H1 (cell line): ENCODE results near the gene AHSP. TPM values are rescaled to one million over a fixed set of nuclear protein-coding genes. Genes with fewer than 3 reads are reported as not detected.

Experiments used
- CTCF ChIA-PET: fragments of 300-600 bp; sonication (Branson Sonifier 250); formaldehyde crosslinking; loops from one replicate; lab custom pipeline; 2021; ENCODE audit not compliant: partially characterized antibody; lab: Charles Lee
- POLR2A ChIA-PET: fragments of 300-600 bp; sonication (Branson Sonifier 250); formaldehyde crosslinking; loops from one replicate; lab custom pipeline; 2021; ENCODE audit warnings: inconsistent platforms; ENCODE audit not compliant: partially characterized antibody; lab: Charles Lee
- DNase-seq, 2 experiments: peaks; one replicate each; pipeline versions ENCODE4 v3.0.0 to v3.0.0-alpha.2; 2010 to 2022; ENCODE audit warnings: low spot score in 2 of 2, low read depth in 1 of 2, mixed read lengths in 1 of 2
- FAIRE-seq: peaks from 2 replicates; lab custom pipeline; 2011; peaks lifted over from hg19 to GRCh38; lab: Jason Lieb, UNC
- H2AFZ ChIP-seq: 2 replicates; pipeline ENCODE4 v1.8.1; 2012; ENCODE audit warnings: low read length, inconsistent platforms
- H2AK5ac ChIP-seq: 2 replicates; pipeline ENCODE4 v1.6.1; 2013; ENCODE audit warnings: low read depth, low read length
- H2BK120ac ChIP-seq: replicated peaks from 2 replicates; pipeline ENCODE3; 2013; ENCODE audit warnings: low read depth, low read length, inconsistent platforms
- H2BK12ac ChIP-seq: 2 replicates; pipeline ENCODE4 v1.6.1; 2013; ENCODE audit warnings: low read depth, low read length
- H2BK15ac ChIP-seq: 2 replicates; pipeline ENCODE4 v1.6.1; 2013; ENCODE audit warnings: low read length
- H2BK20ac ChIP-seq: 2 replicates; pipeline ENCODE4 v1.6.1; 2013; ENCODE audit warnings: low read length
- H2BK5ac ChIP-seq: 2 replicates; pipeline ENCODE4 v1.6.1; 2013; ENCODE audit warnings: low read depth, low read length
- H3K14ac ChIP-seq: 2 replicates; pipeline ENCODE4 v1.6.1; 2013; ENCODE audit warnings: inconsistent platforms; ENCODE audit not compliant: insufficient read length
- H3K18ac ChIP-seq: 2 replicates; pipeline ENCODE4 v1.6.1; 2013; ENCODE audit warnings: low read length; ENCODE audit errors: extremely low read depth
- H3K23ac ChIP-seq: 2 replicates; pipeline ENCODE4 v1.6.1; 2013; ENCODE audit warnings: inconsistent platforms; ENCODE audit not compliant: insufficient read length
- H3K23me2 ChIP-seq: 2 replicates; pipeline ENCODE4 v1.6.1; 2013; ENCODE audit warnings: low read depth, low read length
- H3K27ac ChIP-seq: 2 replicates; pipeline ENCODE4 v1.6.1; 2011; ENCODE audit warnings: low read depth, low read length, inconsistent platforms
- H3K27me3 ChIP-seq, 4 experiments: replicated peaks in 1 of 4; 1 replicate in 1 of 4; 2 replicates in 3 of 4; pipeline versions ENCODE4 v1.6.1 to v1.8.1; 2011 to 2013; ENCODE audit warnings: low read length in 3 of 4, mild to moderate bottlenecking in 3 of 4, inconsistent platforms in 2 of 4, mixed read lengths in 2 of 4, moderate library complexity in 1 of 4; ENCODE audit not compliant: control insufficient read depth in 3 of 4, insufficient read depth in 3 of 4; ENCODE audit errors: extremely low read depth in 1 of 4
- H3K36me3 ChIP-seq, 4 experiments: 2 replicates each; pipeline versions ENCODE4 v1.6.1 to v1.8.1; 2011 to 2013; ENCODE audit warnings: mild to moderate bottlenecking in 4 of 4, low read length in 3 of 4, moderate library complexity in 2 of 4, control low read depth in 1 of 4, inconsistent platforms in 1 of 4; ENCODE audit not compliant: insufficient read depth in 4 of 4, control insufficient read depth in 2 of 4
- H3K4ac ChIP-seq: replicated peaks from 2 replicates; pipeline ENCODE3; 2013; ENCODE audit warnings: low read length, low read depth, mixed read lengths, inconsistent platforms; ENCODE audit not compliant: insufficient read length
- H3K4me1 ChIP-seq, 4 experiments: replicated peaks in 1 of 4; 1 replicate in 1 of 4; 2 replicates in 3 of 4; pipeline versions ENCODE4 v1.6.1 to v1.8.1; 2011 to 2013; ENCODE audit warnings: low read length in 3 of 4, inconsistent platforms in 2 of 4, mixed read lengths in 1 of 4; ENCODE audit not compliant: insufficient read depth in 4 of 4, control insufficient read depth in 3 of 4
- H3K4me2 ChIP-seq, 2 experiments: 2 replicates each; pipeline versions ENCODE4 v1.6.1 to v1.8.1; 2011 to 2013; ENCODE audit warnings: low read depth in 2 of 2, low read length in 2 of 2, control low read depth in 1 of 2, inconsistent platforms in 1 of 2, mild to moderate bottlenecking in 1 of 2; ENCODE audit not compliant: insufficient read depth in 1 of 2
- H3K4me3 ChIP-seq, 4 experiments: fragments of 200-600, 300-600 bp in 1 of 4; sonication (generic), shearing (Covaris generic), sonication (Bioruptor Twin) in 1 of 4; 2 replicates each; pipeline versions ENCODE4 v1.5.1 to v1.8.1; 2011 to 2016; ENCODE audit warnings: low read length in 4 of 4, low read depth in 3 of 4, control low read depth in 2 of 4, inconsistent platforms in 2 of 4, mild to moderate bottlenecking in 2 of 4, mixed read lengths in 1 of 4, moderate library complexity in 1 of 4; ENCODE audit not compliant: insufficient read depth in 2 of 4; ENCODE audit errors: extremely low read depth in 1 of 4
- H3K56ac ChIP-seq: replicated peaks from 2 replicates; pipeline ENCODE3; 2013; ENCODE audit warnings: low read depth, mild to moderate bottlenecking, mixed read lengths, low read length, inconsistent platforms; ENCODE audit not compliant: insufficient read length
- H3K79me1 ChIP-seq: 2 replicates; pipeline ENCODE4 v1.6.1; 2013; ENCODE audit warnings: low read depth, low read length, control low read depth
- H3K79me2 ChIP-seq, 2 experiments: 2 replicates each; pipeline versions ENCODE4 v1.6.1 to v1.8.1; 2012 to 2013; ENCODE audit warnings: low read length in 2 of 2, mild to moderate bottlenecking in 2 of 2, inconsistent platforms in 1 of 2; ENCODE audit not compliant: insufficient read depth in 2 of 2, control insufficient read depth in 1 of 2
- H3K9ac ChIP-seq, 4 experiments: replicated peaks in 1 of 4; 1 replicate in 1 of 4; 2 replicates in 3 of 4; pipeline versions ENCODE4 v1.6.1 to v1.8.1; 2011 to 2013; ENCODE audit warnings: low read depth in 3 of 4, low read length in 3 of 4, control low read depth in 2 of 4, mild to moderate bottlenecking in 2 of 4, moderate library complexity in 2 of 4, inconsistent platforms in 1 of 4; ENCODE audit errors: extremely low read depth in 1 of 4
- H3K9me3 ChIP-seq, 2 experiments: 2 replicates each; pipeline versions ENCODE4 v1.6.1 to v1.8.1; 2012 to 2013; ENCODE audit warnings: mild to moderate bottlenecking in 2 of 2, moderate library complexity in 2 of 2, control low read depth in 1 of 2, inconsistent platforms in 1 of 2, low read depth in 1 of 2, low read length in 1 of 2, mixed read lengths in 1 of 2; ENCODE audit not compliant: insufficient read depth in 2 of 2
- H4K20me1 ChIP-seq, 2 experiments: replicated peaks in 1 of 2; 2 replicates each; pipeline versions ENCODE3 to v1.8.1; 2011 to 2013; ENCODE audit warnings: inconsistent platforms in 2 of 2, low read length in 2 of 2, mild to moderate bottlenecking in 1 of 2; ENCODE audit not compliant: insufficient read depth in 2 of 2, control insufficient read depth in 1 of 2
- H4K5ac ChIP-seq: 2 replicates; pipeline ENCODE4 v1.6.1; 2013; ENCODE audit warnings: low read length, low read depth, mixed read lengths, inconsistent platforms; ENCODE audit not compliant: insufficient read length
- H4K8ac ChIP-seq: 2 replicates; pipeline ENCODE4 v1.8.0; 2013; ENCODE audit warnings: mild to moderate bottlenecking, moderate library complexity, low read length, inconsistent platforms; ENCODE audit not compliant: insufficient read depth; ENCODE audit errors: extremely low read depth
- H4K91ac ChIP-seq: replicated peaks from 2 replicates; pipeline ENCODE3; 2013; ENCODE audit warnings: low read length, mixed read lengths, inconsistent platforms; ENCODE audit not compliant: insufficient read length
- ASH2L ChIP-seq: fragments of 200-600, 300-600 bp; sonication (generic); IDR thresholded peaks from one replicate; pipeline ENCODE4 v1.7.1; 2017; ENCODE audit warnings: low read length
- CBX5 ChIP-seq: fragments of 300-800, 300-1000 bp; sonication (generic); IDR thresholded peaks from 2 replicates; pipeline ENCODE4 v1.7.1; 2016; ENCODE audit warnings: antibody characterized with exemption, low read length, low read depth
- NANOG ChIP-seq: IDR thresholded peaks from 2 replicates; pipeline ENCODE4 v1.6.1; 2011; ENCODE audit warnings: low read length, low read depth, mild to moderate bottlenecking, inconsistent platforms; ENCODE audit not compliant: insufficient read depth, poor library complexity, severe bottlenecking
- POU5F1 ChIP-seq: IDR thresholded peaks from 2 replicates; pipeline ENCODE4 v1.6.1; 2011; ENCODE audit warnings: low read depth, mild to moderate bottlenecking, low read length, moderate library complexity
- RFX5 ChIP-seq: IDR thresholded peaks from 2 replicates; pipeline ENCODE4 v1.6.1; 2011; ENCODE audit warnings: low read depth, low read length, improper control_type of control experiment, borderline replicate concordance
- SIX5 ChIP-seq: IDR thresholded peaks from 2 replicates; pipeline ENCODE4 v1.6.1; 2011; ENCODE audit warnings: mild to moderate bottlenecking, low read depth, low read length
- SP1 ChIP-seq: IDR thresholded peaks from 2 replicates; pipeline ENCODE4 v1.6.1; 2011; ENCODE audit warnings: low read depth, low read length
- SP2 ChIP-seq: IDR thresholded peaks from 2 replicates; pipeline ENCODE4 v1.6.1; 2012; ENCODE audit warnings: mild to moderate bottlenecking, low read length, inconsistent platforms
- SP4 ChIP-seq: IDR thresholded peaks from 2 replicates; pipeline ENCODE4 v1.6.1; 2012; ENCODE audit warnings: low read length, inconsistent platforms
- SRF ChIP-seq: IDR thresholded peaks from 2 replicates; pipeline ENCODE4 v1.6.1; 2011; ENCODE audit warnings: mild to moderate bottlenecking, low read depth, low read length, moderate library complexity
- TBP ChIP-seq: IDR thresholded peaks from 2 replicates; pipeline ENCODE4 v1.6.1; 2011; ENCODE audit warnings: low read depth, low read length, improper control_type of control experiment
- WGBS, 2 experiments: shearing (Covaris generic) in 1 of 2; methylation state at CpG; one replicate each; pipeline versions ENCODE4 v1.1.6 to v1.1.7; 2013 to 2015; ENCODE audit warnings: low lambda C conversion rate in 2 of 2, mixed read lengths in 2 of 2, inconsistent platforms in 1 of 2, low coverage in 1 of 2, missing lambda C conversion rate in 1 of 2; ENCODE audit not compliant: insufficient replicate concordance in 2 of 2, insufficient coverage in 1 of 2, insufficient read length in 1 of 2; ENCODE audit errors: extremely low coverage in 1 of 2, missing lambda C conversion rate in 1 of 2; 5-methylcytosine and 5-hydroxymethylcytosine counted together
- polyA plus RNA-seq, 7 experiments: library from polyadenylated mRNA; depleted of rRNA in 3 of 7; stranded (reverse) in 5 of 7; unstranded in 2 of 7; fragments of >200 nt in 5 of 7; fragments of 200-250 nt in 2 of 7; gene quantifications; 1 replicate in 5 of 7; 2 replicates in 1 of 7; 4 replicates in 1 of 7; pipeline versions ENCODE4 v1.2.1 to v1.2.3, GENCODE V29; 2011 to 2013; ENCODE audit warnings: missing spikeins in 2 of 7, mixed read lengths in 2 of 7
- total RNA-seq: library from RNA; stranded (reverse); fragmentation: NEBNext Ultra II Directional; extraction: Animal tissue kit (Norgen Biotek cat#: 25700); gene quantifications from 2 replicates; pipeline ENCODE4 v1.2.1, GENCODE V29; 2021

The AHSP gene
- total and polyA plus RNA-seq, 2 of the 8 experiments (the other 6 are each of a cell fraction or from before 2014, with no cell fraction given): 0.91 to 15.3 TPM

- H3K36me3 ChIP-seq: peaks cover 0 to 6% (median 0%) of the 10 kb centered on the region in 4 experiments; a peak in 2 of 8 replicates
- no peak overlapping the region for H2BK120ac ChIP-seq
- no peak overlapping the region for H2BK12ac ChIP-seq
- H3K14ac ChIP-seq: no peak overlapping the region
- no peak overlapping the region for H3K23ac ChIP-seq
- H3K79me1 ChIP-seq: no peaks in the 10 kb centered on the region
- peaks cover 0 to 16% of the 10 kb centered on the region in 2 experiments for H4K20me1 ChIP-seq
- DNase-seq (no peak), FAIRE-seq (no peak)
- POLR2A ChIA-PET: interaction anchor here (0.9 to 7.9 kb wide), 8 partner anchors 10 to 233 kb away, joined by 3 to 69 read pairs (median 4); a partner anchor contains a TSS
- H3K27ac ChIP-seq: no peak overlapping the region
- peaks cover 15% of the 10 kb centered on the region for H3K23me2 ChIP-seq
- no peak overlapping the region for H4K91ac ChIP-seq
- no peaks in the 10 kb centered on the region for H3K79me2 ChIP-seq
- peaks cover 14 to 51% (median 41%) of the 10 kb centered on the region in 4 experiments for H3K27me3 ChIP-seq
- no peak overlapping the region; a peak in 1 of 7 replicates for H3K9ac ChIP-seq
- no peak overlapping the region for H4K5ac ChIP-seq
- no peak overlapping the region for H2BK5ac ChIP-seq
- H3K9me3 ChIP-seq: no peaks in the 10 kb centered on the region
- no peak overlapping the region for H2AK5ac ChIP-seq
- no peak overlapping the region for H4K8ac ChIP-seq
- H3K4me3 ChIP-seq: no peak overlapping the region
- H3K4me1 ChIP-seq: peaks cover 0 to 8% (median 3%) of the 10 kb centered on the region in 4 experiments; a peak in 5 of 7 replicates
- H2AFZ ChIP-seq: no peak overlapping the region
- H2BK20ac ChIP-seq: no peak overlapping the region
- no peak overlapping the region for H3K4ac ChIP-seq
- TF ChIP-seq POU5F1 (no peak), ASH2L (no peak), SIX5 (no peak), SP2 (no peak), NANOG (no peak), SP1 (no peak), SP4 (no peak), CBX5 (no peak), SRF (no peak), TBP (no peak), RFX5 (no peak)
- CTCF ChIA-PET: interaction anchor here (0.6 to 2.2 kb wide), 6 partner anchors 11 to 222 kb away, joined by 3 to 9 read pairs (median 5); no protein-coding TSS in a partner anchor
- no peak overlapping the region for H2BK15ac ChIP-seq
- whole genome bisulfite sequencing, 2 experiments: 89% methylated on average over 22 of the region's 22 CpGs; no CpG with 5 or more reads in 1 of the 2 experiments
- H3K18ac ChIP-seq: no peak overlapping the region
- H3K4me2 ChIP-seq: no peak overlapping the region; a peak in 1 of 4 replicates
- H3K56ac ChIP-seq: no peak overlapping the region
These were observed 37.8 kb upstream of the AHSP start for GRCh38 chr16:31489616-31490584.
